Epithelial cell of esophagus (primary cell): ENCODE results near the gene SERTAD2.

Experiments
- DNase-seq: peaks from one replicate; pipeline ENCODE4 v3.0.0; 2010; ENCODE audit warnings: low read depth
- H3K4me3 ChIP-seq: 2 replicates; pipeline ENCODE4 v1.5.1; 2011; ENCODE audit warnings: mild to moderate bottlenecking, low read length, control low read depth
- TF ChIP-seq, protein P1 (sequence below): IDR thresholded peaks from 2 replicates; pipeline ENCODE4 v1.5.1; 2011; ENCODE audit warnings: low read depth, mild to moderate bottlenecking, low read length, control low read depth, inconsistent platforms; ENCODE audit not compliant: insufficient read depth; ENCODE audit errors: missing control alignments

Gene SERTAD2

GRCh38 chr2:64635976-64636911, 17.5 kb downstream of the SERTAD2 start:
- no peak overlapping the region for H3K4me3 ChIP-seq
- no peak for DNase-seq
- TF ChIP-seq, protein P1, sequence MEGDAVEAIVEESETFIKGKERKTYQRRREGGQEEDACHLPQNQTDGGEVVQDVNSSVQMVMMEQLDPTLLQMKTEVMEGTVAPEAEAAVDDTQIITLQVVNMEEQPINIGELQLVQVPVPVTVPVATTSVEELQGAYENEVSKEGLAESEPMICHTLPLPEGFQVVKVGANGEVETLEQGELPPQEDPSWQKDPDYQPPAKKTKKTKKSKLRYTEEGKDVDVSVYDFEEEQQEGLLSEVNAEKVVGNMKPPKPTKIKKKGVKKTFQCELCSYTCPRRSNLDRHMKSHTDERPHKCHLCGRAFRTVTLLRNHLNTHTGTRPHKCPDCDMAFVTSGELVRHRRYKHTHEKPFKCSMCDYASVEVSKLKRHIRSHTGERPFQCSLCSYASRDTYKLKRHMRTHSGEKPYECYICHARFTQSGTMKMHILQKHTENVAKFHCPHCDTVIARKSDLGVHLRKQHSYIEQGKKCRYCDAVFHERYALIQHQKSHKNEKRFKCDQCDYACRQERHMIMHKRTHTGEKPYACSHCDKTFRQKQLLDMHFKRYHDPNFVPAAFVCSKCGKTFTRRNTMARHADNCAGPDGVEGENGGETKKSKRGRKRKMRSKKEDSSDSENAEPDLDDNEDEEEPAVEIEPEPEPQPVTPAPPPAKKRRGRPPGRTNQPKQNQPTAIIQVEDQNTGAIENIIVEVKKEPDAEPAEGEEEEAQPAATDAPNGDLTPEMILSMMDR: no peak

GRCh38 chr2:64634345-64635267, 19.1 kb downstream of the SERTAD2 start:
- H3K4me3 ChIP-seq: no peak overlapping the region
- DNase-seq: no peak
- TF ChIP-seq, protein P1: no peak

DNA sequence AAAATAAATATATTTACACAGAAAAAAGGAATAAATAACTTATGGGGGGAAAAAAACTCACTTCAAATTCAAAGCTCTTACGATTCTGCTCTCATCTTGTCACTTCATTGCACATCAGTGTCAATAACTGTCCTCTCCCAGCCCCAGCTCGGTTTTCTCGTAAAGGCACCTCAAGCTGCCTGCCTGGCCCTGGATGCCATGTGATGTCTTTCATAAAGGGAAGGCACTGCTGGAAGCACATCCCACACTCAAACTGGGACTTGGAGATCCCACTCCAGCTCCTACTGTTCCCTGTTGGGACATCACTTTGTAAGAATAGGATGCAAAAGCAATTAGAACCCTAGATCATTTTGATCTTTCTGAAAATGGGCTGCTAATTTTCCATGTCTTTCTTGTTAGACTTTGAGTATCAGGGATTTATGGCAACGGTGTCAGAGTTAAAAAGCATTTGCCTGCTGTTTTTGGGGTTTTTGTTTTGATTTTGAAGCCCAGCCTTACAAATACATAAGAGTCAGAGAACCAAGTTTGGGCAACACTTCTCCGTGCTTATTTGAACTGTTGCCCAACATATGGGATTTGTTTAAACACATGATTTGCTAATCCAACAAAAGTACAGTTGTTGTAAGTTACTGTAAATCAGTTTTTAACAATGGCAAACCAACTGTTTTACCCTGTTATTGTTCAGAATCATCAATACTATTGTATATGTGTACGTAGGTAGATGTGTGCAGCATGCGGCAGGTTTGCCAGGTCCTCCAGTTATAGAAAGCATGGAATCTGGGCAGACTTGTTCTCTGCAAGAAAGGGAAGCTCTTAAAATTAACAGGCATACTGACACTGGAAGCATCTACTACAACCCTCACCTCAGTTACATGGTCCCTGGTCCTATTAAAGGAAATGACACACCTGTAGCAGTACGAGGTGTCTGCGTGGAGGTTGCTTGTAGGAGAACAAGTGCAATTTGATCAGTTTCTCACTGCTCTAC, 20.6 kb downstream of the SERTAD2 start:
- no peak overlapping the region for H3K4me3 ChIP-seq
- TF ChIP-seq, protein P1: no peak
- DNase-seq: no peak

GRCh38 chr2:64631771-64632170, 21.9 kb downstream of the SERTAD2 start:
- TF ChIP-seq, protein P1: no peak
- no peak for DNase-seq
- no peak overlapping the region for H3K4me3 ChIP-seq

GRCh38 chr2:64630752-64631151, 23.0 kb downstream of the SERTAD2 start:
- TF ChIP-seq, protein P1: no peak
- DNase-seq: no peak
- H3K4me3 ChIP-seq: no peak overlapping the region

GRCh38 chr2:64629875-64630274, 23.8 kb downstream of the SERTAD2 start:
- TF ChIP-seq, protein P1: no peak
- no peak overlapping the region for H3K4me3 ChIP-seq
- DNase-seq: no peak
